Glomerular visceral epithelial cell (primary cell): ENCODE measurements around the gene KRTAP4-12.
A peak's percentile ranks its signal among the peaks of the same experiment; 100 is the strongest.
"Not testable (repeated sequence)": the region's sequence is repeated elsewhere in the genome, so short reads cannot be mapped to it uniquely, and the experiment has no call there.

ENCODE experiments used
- DNase-seq: peaks from one replicate; pipeline ENCODE4 v3.0.0-alpha.2; 2016; ENCODE audit errors: extremely low spot score

KRTAP4-12 gene

GRCh38 chr17:41126412-41126811 is 2.4 kb upstream of the KRTAP4-12 start:
- DNase-seq = no peak

- no peak for DNase-seq
These were observed 1.1 kb upstream of the KRTAP4-12 start for GRCh38 chr17:41125064-41125463.

DNA sequence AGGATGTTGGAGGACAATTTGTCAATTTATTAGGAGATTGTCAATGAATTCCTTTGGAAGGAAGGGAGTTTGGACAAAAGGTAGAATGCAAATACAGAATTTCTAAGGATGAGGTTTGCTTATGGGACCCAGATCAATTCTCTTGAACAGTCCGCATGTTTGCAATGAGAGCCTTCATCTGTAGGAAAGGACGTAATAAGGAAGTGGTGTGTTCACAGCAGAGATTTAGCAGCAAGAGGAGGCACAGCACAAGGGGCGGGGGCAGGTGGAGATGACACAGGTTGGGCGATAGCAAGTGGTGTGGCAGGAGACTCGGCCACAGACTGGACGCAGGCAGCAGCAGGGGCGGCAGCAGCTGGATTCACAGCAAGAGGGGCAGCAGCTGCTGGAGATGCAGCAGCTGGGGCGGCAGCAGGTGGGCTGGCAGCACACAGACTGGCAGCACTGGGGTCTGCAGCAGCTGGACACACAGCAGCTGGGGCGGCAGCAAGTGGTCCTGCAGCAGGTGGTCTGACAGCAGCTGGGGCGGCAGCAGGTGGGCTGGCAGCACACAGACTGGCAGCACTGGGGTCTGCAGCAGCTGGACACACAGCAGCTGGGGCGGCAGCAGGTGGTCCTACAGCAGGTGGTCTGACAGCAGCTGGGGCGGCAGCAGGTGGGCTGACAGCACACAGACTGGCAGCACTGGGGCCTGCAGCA is 541 bp downstream of the KRTAP4-12 start:
- DNase-seq = not testable (repeated sequence)

DNA sequence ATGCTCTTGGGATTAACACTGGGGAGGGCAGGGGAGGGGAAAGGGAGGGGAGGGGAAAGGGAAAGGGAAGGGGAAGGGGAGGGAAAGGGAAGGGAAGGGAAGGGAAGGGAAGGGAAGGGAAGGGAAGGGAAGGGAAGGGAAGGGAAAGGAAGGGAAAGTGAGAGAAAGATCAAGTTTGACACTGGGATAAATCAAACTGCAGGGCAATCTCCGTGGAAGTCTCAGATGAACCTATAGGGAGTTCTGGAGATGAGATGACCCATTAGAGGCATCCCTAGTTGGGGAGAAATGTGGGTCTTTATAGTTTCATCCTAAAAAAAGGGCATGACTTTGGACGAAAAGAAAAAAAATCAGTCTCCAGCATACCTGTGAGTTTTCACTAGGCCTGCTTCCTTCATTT is 2.2 kb downstream of the KRTAP4-12 start:
- no peak for DNase-seq

DNA sequence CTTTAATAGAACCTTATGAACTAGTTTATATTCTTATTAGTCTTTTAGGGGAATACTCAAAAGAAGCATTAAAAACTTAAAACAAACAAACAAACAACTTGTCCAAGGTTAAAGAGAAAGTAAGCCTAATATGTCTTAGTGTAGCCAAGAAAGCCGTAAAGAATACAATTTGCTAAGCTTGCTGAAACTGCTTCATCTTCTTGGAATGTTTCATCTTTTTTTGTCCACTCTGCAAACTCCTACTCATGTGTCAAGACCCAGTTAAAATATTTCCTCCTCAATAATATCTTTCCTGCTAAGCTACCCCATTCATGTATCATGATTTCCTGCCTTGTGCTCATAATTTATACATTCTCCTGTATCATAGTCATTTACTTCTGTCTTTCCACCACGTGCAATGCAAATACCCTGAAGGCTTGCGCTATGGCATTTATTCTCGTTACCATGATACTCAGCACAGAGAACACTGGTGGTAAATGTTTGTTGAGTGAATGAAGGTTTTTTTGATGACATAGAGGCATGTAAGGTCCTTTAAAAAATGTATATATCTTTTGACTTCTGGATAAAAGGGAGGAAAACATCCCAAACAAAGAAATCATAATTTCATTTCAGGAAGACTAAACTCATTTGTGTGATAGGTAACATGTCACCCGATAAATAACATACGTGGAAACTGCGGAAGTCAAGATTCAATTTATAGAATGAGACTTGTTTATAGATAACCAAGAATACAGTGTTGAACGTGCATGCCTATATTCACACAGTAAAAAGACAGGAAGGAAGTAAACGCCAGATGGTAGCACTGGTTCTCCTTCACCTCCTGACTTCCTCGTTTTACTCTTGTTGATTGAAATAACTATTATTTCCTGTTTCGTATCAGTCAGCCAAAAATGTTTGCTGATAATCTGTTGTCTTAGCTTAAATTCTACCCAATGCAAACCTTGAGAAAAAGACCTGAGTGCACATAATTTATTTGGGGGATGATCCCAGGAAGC is 4.0 kb downstream of the KRTAP4-12 start:
- not testable (repeated sequence) for DNase-seq

DNA sequence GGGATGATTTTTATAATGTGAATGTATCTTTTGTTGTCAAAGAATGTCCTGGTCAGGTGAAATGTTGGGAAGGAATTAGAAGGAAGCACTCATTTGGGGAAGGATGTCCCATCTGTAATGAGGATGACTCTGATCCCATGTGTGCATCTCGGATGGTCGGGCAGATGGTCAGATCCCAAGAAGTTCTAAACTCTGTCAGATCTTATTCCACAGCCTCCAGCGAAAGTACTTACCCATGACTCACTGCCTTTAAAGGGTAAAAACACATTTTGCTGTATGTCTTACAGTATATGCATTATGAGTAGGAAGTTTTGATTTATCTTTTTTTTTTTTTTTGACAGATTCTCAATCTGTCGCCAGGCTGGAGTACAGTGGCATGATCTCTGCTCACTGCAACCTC is 5.3 kb downstream of the KRTAP4-12 start:
- no peak for DNase-seq

DNA sequence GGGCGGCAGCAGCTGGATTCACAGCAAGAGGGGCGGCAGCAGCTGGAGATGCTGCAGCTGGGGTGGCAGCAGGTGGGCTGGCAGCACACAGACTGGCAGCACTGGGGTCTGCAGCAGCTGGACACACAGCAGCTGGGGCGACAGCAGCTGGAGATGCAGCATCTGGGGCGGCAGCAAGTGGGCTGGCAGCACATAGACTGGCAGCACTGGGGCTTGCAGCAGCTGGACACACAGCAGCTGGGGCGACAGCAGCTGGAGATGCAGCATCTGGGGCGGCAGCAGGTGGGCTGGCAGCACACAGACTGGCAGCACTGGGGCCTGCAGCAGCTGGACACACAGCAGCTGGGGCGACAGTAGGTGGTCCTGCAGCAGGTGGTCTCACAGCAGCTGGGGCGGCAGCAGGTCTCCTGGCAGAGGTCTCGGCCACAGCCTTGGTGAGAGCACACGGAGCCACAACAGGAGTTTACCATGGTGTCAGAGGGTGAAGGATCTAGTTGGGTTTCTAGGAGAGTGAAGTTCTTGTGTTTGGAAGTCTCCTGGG is 6.1 kb downstream of the KRTAP4-12 start, which contains the start of gene KRTAP4-11:
KRTAP4-11 (minus strand) TSS at position 528 of the 541 bp plus-strand sequence; CDS start at position 470, 58 bp downstream.
- not testable (repeated sequence) for DNase-seq

DNA sequence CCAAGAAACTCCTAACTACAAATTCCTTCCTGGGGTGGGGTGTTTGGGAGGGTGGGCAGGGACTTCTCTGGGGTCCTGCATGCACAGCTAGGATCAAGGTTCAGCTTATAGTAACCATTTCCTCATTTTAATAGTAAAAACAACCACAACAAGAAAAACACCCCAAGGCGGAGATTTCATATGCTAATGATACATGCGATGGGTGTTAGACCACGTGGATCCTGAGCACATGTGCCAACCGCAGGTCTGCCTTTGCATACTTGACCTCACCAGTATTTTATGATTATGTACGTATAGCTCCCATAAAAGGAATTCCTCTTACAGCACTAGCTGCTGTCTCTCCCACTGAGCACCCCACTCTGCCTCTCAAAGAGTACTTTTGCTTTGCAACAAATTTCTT is 7.7 kb downstream of the KRTAP4-12 start:
- no peak for DNase-seq

DNA sequence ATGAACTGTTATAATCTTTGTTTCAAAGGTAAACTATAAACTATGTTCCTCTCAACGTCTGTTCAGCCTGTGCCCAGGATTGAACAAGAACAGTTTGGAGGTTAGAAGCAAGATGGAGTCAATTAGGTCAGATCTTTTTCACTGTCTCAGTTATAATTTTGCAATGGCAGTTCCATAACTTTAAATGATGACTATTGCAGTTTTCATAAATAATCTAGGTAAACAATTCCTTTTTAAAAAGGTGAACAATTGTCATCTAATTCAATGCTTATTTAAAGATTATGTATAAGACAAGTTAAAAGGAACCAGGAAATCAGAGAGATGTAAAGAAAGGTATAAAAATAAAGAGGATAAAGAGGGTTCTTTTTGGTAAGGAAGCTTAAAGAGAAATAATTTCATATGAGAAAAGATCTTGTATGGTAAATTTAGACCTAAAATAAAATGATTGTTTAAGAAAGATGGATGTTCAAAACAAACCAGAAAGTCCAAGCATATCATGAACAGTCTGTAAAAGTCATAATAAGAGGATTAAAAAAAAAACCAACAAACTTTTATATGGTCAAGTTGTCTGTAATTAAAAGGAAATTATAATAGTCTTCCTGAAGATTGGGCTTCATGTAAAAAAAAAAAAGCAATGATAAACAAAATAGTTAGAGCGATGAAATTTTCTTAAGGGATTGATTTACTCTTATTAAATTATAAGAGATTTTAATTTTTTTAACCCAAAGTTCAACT is 12.7 kb downstream of the KRTAP4-12 start:
- no peak for DNase-seq

DNA sequence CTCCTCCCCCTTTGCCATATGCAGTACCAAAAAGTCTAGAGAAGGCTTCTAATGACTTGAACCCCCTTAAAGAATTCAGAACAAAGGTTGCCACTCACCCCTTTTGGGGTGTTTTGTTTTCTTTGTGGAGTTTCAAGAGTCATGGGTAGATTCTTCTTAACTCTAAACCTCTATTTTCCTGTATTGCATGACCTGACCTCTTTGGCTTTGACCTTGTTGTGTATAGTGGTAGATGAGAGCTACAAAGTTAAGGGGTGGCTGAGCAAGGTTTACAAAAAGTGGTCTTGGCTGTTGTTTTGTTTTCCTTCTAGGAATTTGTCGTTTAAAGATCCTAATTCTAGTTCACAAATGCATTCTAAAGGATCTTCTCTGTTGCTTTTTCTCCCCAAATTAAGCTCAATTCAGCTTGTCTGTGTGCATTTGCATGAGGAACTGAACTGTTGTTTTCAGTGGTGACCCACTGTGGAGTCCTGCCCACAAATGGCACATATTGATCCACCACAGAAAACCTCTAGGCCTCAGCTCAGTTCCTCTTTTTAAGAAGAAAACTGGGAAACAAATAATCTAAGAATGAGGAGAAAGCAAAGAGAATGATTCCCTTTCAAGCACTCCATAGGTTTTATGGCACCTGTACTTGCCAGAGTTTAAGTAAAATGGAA is 15.1 kb downstream of the KRTAP4-12 start:
- not testable (repeated sequence) for DNase-seq

- DNase-seq = no peak
These were observed 16.0 kb downstream of the KRTAP4-12 start for GRCh38 chr17:41107941-41108450.

DNA sequence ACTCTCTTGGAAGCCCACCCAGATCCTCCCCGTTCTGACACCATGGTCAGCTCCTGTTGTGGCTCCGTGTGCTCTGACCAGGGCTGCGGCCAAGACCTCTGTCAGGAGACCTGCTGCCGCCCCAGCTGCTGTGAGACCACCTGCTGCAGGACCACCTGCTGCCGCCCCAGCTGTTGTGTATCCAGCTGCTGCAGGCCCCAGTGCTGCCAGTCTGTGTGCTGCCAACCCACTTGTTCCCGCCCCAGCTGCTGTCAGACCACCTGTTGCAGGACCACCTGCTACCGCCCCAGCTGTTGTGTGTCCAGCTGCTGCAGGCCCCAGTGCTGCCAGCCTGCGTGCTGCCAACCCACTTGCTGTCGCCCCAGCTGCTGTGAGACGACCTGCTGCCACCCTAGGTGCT is 18.6 kb downstream of the KRTAP4-12 start, which contains the start of gene KRTAP4-9:
KRTAP4-9 (plus strand) TSS at position 43 of the 400 bp plus-strand sequence; CDS start at position 43, 0 bp downstream.
- not testable (repeated sequence) for DNase-seq

DNA sequence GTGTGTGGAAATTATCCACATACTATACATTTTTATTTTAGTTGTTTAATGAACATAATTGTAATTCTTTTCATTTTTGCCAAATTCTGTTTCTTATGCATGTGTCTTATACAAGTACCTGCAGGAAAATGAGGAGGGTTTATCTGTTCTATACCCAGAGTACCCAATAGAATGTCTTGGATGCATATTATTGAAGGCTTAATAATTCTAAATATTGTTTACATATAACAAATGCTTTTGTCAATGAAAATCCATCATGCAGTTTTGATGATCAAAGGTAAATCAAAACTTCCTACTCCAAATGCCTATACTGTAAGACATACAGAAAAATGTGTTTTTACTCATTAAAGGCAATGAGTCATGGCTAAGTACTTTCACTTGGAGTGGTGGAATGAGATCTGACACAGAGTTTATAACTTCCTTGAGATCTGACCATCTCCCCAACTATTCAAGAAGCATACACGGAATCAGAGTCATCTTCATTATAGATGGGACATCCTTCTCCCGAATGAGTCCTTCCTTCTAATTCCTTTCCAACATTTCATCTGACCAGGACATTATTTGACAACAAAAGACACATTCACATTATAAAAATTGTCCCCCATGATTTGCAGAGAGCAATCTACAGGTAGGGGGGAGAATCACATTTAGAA is 19.5 kb downstream of the KRTAP4-12 start:
- DNase-seq = peak; percentile 45

GRCh38 chr17:41103896-41104295 is 20.1 kb downstream of the KRTAP4-12 start:
- DNase-seq = no peak

DNA sequence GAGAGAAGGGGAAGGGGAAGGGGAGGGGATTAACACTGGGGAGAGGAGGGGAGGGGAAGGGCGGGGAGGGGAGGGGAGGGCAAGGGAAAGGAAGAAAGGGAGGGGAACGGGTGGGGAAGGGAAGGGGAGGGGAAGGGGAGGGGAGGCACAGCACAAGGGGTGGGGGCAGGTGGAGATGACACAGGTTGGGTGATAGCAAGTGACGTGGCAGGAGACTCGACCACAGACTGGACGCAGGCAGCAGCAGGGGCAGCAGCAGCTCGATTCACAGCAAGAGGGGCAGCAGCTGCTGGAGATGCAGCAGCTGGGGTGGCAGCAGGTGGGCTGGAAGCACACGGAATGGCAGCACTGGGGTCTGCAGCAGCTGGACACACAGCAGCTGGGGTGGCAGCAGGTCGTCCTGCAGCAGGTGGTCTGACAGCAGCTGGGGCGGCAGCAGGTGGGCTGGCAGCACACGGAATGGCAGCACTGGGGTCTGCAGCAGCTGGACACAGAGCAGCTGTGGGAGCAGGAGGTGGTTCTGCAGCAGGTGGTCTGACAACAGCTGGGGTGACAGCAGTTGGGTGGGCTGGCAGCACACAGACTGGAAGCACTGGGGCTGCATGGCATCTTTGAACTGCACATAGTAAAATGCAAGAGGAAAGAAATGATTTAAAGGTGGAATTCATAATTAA is 22.3 kb downstream of the KRTAP4-12 start, which contains the start of gene KRTAP4-16:
KRTAP4-16 (minus strand) TSS at position 624 of the 674 bp plus-strand sequence; CDS start at position 624, 0 bp downstream.
- DNase-seq = no peak

DNA sequence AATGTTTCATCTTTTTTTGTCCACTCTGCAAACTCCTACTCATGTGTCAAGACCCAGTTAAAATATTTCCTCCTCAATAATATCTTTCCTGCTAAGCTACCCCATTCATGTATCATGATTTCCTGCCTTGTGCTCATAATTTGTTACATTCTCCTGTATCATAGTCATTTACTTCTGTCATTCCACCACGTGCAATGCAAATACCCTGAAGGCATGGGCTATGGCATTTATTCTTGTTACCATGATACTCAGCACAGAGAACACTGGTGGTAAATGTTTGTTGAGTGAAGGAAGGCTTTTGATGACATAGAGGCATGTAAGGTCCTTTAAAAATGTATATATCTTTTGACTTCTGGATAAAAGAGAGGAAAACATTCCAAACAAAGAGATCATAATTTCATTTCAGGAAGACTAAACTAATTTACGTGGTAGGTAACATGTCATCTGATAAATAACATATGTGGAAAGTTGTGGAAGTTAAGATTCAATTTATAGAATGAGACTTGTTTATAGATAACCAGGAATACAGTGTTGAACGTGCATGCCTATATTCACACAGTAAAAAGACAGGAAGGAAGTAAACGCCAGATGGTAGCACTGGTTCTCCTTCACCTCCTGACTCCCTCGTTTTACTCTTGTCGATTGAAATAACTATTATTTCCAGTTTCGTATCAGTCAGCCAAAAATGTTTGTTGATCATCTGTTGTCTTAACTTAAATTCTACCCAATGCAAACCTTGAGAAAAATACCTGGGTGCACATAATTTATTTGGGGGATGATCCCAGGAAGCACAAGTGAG is 24.1 kb downstream of the KRTAP4-12 start:
- peak; percentile 48 for DNase-seq

- no peak for DNase-seq
These were observed 25.5 kb downstream of the KRTAP4-12 start for GRCh38 chr17:41098481-41098880.

DNA sequence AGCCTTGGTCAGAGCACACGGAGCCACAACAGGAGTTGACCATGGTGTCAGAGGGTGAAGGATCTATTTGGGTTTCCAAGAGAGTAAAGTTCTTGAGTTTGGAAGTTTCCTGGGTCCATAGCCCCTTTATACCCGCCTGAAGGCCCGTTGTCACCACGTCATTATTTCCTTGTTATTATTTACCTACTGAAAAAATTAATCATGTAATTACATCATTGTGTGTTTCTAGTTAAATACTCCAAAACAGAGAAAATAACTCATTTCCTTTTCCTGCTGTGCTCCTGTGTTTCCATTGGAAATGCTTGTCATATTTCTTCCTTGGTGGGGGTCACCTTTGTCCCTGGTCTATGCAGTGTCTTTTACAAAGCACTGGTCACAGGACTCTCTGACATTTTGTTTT is 25.9 kb downstream of the KRTAP4-12 start, which contains the start of gene KRTAP4-8:
KRTAP4-8 (minus strand) TSS at position 101 of the 400 bp plus-strand sequence; CDS start at position 43, 58 bp downstream.
- no peak for DNase-seq
